Measurements from ENCODE around the gene SSTR3. TPM values are rescaled to one million over a fixed set of nuclear protein-coding genes. Genes with fewer than 3 reads are reported as not detected.
A peak's percentile ranks its signal among the peaks of the same experiment; 100 is the strongest.

SSTR3 gene
- total and polyA plus RNA-seq, 9 of the 15 experiments (the other 6 are each of a cell fraction or from before 2014, with no cell fraction given) = 0.03 TPM; not detected in 8

- TF ChIP-seq ZBTB49 (CRISPR knock-in tag; IDR thresholded peaks at IDR 0.05; ENCODE audit: borderline replicate concordance) (no peak), ZNF408 (CRISPR knock-in tag; IDR thresholded peaks at IDR 0.05; ENCODE audit: low read depth) (no peak), RNF2 (IDR thresholded peaks at IDR 0.05) (no peak; the same call in none of the 2 replicates), RCOR1 (IDR thresholded peaks at IDR 0.05; ENCODE audit: borderline replicate concordance in 1 of 2, low read depth in 2 of 2, low read length in 2 of 2) (peak in 1 of 2 experiments; percentile 53; a peak in 1 of 4 replicates), NR3C1 (CRISPR knock-in tag; IDR thresholded peaks at IDR 0.05) (peak; percentile 76), ZNF165 (CRISPR knock-in tag; IDR thresholded peaks at IDR 0.05; ENCODE audit: borderline replicate concordance) (no peak), CREB1 (IDR thresholded peaks at IDR 0.05) (no peak), CREB1 (CRISPR knock-in tag; IDR thresholded peaks at IDR 0.05) (peak; percentile 69; the same call in 1 of the 2 replicates), ATF2 (CRISPR knock-in tag; IDR thresholded peaks at IDR 0.05) (0 out of 2 replicates have a peak, but pooled peaks have one; percentile 50), GATA2 (CRISPR knock-in tag; IDR thresholded peaks at IDR 0.05) (no peak), CCNT2 (IDR thresholded peaks at IDR 0.05; ENCODE audit: borderline replicate concordance, extremely low read depth, insufficient read length, low read depth, low read length) (peak; percentile 11), PBX2 (CRISPR knock-in tag; IDR thresholded peaks at IDR 0.05; ENCODE audit: low read depth) (no peak), PBX2 (tag; conservative IDR thresholded peaks at IDR 0.05; ENCODE audit: low read depth) (no peak), PCBP1 (IDR thresholded peaks at IDR 0.05; ENCODE audit: low read depth, low read length, poor library complexity, severe bottlenecking) (no peak), EP300 (IDR thresholded peaks at IDR 0.05; ENCODE audit: low read length) (no peak), HIVEP1 (CRISPR knock-in tag; IDR thresholded peaks at IDR 0.05) (no peak)
- TF ChIP-seq, protein P1, sequence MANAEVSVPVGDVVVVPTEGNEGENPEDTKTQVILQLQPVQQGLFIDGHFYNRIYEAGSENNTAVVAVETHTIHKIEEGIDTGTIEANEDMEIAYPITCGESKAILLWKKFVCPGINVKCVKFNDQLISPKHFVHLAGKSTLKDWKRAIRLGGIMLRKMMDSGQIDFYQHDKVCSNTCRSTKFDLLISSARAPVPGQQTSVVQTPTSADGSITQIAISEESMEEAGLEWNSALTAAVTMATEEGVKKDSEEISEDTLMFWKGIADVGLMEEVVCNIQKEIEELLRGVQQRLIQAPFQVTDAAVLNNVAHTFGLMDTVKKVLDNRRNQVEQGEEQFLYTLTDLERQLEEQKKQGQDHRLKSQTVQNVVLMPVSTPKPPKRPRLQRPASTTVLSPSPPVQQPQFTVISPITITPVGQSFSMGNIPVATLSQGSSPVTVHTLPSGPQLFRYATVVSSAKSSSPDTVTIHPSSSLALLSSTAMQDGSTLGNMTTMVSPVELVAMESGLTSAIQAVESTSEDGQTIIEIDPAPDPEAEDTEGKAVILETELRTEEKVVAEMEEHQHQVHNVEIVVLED (CRISPR knock-in tag; IDR thresholded peaks at IDR 0.05) = no peak
- TF ChIP-seq, protein P2, sequence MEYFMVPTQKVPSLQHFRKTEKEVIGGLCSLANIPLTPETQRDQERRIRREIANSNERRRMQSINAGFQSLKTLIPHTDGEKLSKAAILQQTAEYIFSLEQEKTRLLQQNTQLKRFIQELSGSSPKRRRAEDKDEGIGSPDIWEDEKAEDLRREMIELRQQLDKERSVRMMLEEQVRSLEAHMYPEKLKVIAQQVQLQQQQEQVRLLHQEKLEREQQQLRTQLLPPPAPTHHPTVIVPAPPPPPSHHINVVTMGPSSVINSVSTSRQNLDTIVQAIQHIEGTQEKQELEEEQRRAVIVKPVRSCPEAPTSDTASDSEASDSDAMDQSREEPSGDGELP (CRISPR knock-in tag; IDR thresholded peaks at IDR 0.05; ENCODE audit: borderline replicate concordance) = peak; percentile 74; the same call in 1 of the 2 replicates
Observed at GRCh38 chr22:37199103-37199759, 13.0 kb downstream of the SSTR3 start (continued).

Measured in K562 (cell line).